GM21367 (cell line): Measurements from ENCODE around the gene CYBRD1.
"Not testable (repeated sequence)": the region's sequence is repeated elsewhere in the genome, so short reads cannot be mapped to it uniquely, and the experiment has no call there.

ENCODE experiments used
- ATAC-seq: cut with Tn5 transposase; IDR thresholded peaks from one replicate; pipeline ENCODE4 v1.9.1; 2021; ENCODE audit not compliant: unreplicated experiment

CYBRD1 gene

DNA sequence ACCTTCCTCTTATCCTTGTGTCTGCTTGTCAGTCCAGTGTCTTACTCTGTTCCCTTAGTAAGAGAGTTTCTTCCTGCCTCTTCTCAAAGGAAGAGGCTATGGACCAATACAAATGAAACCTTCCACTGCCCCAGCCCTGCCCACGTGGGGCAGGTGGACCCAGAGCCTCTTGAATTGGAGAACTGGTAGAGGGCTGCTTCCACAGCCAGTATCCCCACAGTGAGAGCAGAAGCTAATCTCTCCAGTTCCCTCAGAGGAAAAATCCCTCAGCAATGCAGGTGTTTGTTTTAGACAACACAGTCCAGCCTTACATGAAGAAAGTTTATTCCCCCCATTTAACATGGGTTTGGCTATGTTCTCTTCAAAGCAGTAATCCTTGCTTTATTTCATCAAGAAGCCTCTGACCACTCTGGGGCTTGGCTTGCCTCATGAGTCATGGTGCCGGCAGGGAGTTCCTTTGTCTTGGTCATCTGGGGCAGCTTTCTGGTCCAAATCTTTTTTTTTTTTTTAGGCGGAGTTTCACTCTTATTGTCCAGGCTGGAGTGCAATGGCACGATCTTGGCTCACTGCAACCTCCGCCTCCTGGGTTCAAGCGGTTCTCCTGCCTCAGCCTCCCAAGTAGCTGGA lies 6.5 kb upstream of the CYBRD1 start:
- no peak for ATAC-seq

DNA sequence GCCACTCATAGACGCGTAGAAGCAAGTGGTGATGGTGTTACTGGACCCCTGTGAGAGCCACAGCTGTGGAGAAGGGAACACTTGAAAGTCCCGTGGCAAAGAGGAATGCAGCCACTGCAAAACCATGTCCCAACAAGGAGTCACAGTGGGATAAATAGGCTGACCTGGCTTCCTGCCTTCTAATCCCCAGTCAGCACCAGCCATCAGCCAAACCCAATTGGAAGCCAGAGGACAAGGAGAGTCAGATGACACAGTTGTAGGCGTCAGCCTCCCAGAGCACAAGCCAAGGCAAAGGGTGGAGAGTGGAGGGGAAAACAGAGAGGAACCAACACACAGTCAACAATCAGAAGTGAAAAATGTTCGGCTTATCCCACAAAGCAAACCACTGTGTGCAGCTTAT lies 5.5 kb upstream of the CYBRD1 start:
- no peak for ATAC-seq

DNA sequence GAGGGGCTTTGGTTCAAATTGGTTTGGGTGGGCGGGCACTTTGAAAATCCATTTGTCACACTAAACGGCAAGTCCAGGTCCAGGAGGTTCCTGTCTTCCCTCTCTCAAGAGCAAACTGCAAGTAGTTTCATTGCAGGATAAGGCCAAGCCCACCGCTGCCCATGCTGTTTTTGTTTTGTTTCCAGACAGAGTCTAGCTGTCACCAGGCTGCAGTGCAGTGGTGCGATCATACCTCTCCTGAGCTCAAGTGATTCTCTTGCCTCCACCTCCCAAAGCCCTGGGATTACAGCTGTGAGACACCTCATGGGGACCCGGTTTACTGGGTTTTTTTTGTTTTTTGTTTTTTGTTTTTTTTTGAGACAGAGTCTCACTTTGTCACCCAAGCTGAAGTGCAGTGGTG lies 1.8 kb upstream of the CYBRD1 start:
- no peak for ATAC-seq

DNA sequence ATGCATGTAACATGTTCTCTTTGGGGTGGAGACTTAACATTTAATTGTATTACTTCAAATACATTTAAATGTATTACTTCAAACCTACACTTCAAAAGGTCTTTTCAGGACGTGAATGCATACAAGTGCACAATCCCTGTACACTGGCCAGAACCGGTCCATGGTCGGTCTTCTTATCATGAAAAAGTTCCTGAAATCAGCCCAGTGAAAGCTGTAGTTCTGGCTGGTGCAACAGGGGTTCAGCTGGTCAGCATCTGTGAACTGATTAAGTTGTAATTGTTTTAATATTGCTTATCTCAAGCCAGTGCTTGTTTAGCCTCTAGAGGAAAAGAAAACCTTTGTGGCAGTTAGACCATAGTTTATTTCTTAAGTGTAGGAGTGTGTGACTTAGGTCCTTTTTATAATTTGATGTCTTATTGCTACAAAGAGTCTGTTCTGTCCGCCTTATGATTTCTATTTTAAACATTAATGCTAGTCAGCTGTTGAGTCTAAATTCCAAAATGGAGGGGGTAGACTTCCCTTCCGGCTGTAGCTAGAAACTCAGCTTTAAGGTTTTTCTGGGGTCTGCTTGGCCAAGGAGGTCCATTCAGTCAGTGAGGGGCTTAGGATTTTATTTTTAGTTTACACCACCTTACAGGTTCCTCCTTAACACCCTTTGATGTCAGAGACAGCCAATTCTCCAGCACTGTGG lies 768 bp upstream of the CYBRD1 start:
- no peak for ATAC-seq

DNA sequence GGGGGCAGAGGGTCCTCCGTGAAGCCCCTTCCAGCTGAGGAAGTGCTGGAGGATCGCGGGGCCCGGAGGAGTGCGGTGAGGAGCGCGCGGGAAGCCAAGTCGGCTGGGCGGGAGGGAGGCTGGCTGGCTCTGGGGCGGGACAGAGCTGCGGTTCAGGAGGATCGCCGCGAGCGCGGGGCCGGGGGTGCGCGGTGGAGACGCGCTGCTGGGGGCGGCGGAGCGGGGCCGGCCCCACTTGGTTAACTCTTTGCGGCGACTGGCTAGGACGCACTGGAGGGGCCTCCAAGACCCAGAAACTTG lies 464 bp downstream of the CYBRD1 start:
- peak; percentile 13 for ATAC-seq

DNA sequence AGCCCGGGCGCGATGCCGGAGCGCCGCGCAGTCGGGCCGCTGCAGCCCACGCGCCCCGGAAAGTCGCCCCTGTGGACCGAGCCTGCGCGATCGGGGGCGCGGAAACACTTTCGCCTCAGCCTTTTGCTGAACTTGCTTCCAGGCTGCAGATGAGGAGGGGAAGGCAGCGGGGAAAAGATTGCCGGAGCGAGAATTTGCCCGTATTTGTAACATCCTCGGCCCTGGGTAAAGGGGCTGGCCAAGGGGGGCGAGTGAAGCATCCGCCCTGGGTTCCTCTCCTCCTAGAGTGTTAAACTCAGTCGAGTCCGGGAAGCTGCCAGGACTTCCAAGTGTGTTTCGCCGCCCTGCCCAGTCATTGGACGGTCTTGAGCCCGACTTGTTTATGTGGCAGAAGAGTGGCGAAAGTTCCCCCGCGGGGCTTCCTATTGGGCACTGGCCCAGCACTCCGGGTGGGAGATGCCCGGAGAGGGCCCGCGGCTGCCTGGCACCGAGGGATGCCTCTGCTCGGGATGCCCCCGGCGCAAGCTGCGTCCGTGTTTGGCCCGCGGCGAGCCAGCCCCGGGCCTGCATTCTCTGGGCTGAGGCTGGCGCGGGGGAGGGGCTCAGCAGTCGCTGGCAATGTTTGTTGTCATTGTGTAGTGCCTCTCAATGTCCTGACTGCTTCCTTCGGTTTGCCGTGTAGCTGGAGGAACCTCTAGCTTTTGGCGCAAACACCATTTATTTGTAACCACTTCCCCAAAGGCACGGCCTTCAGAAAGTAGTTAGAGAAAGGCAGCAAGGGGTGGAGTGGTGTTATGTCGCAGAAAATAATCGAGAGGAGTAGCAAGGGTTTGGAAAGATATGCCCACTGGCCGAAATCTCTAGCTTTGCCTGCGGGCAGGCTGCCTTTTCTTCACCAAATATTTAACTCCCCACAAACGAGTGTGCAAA lies 1.1 kb downstream of the CYBRD1 start:
- ATAC-seq, result peak; percentile 26

DNA sequence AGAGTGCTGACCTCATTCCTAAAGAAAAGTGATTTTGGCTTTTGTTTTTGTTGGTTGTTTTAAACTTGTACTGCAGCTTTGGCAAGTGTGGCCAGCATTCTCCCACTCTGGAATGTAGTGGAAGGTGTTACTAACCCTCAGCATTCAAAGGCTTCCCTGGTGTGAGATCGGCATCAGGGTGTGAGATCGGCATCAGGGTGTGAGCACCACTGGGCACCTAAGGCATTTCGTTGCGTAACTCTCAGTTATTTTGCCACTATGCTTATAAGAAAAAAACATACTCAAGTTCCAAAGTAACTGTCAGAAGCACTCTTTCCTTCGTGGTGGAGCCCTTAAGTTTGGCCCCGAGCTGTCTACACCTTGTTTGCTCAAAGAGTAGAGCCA lies 1.7 kb downstream of the CYBRD1 start:
- no peak for ATAC-seq

DNA sequence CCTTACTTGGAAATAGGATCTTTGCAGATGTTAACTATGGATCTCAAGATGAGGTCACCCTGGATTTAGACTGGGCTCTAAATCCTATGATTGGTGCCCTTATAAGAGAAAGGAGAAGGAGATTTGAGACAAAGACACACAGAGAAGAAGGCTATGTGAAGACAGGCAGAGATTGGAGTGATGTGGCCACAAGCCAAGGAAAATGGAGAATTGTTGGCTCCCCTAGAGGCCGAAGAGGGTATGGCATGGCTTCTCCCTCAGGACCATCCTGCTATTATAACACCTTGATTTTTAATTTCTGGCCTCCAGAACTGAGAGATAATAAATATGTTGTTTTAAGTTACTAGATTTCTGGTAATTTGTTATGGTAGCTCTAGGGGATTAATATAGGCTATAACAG lies 7.6 kb downstream of the CYBRD1 start:
- ATAC-seq, result no peak

DNA sequence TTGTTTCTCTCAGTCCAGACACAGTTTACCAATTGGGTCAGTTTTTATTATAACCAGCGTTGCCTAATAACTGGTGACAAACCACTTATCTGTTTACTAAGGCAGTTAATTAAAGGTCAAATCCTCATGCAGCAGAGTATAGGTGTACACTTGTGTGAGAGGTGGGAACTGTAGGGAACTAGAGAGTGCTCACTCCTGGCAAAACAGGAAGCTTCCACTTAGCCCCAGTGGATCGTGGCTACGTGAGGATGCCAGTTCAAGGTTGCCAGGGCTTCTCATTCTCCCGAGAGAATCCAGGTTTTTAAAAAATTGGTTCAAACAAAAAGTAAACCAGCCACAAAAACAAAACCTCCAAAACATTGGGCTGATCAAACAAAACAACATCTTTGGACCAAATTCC lies 8.1 kb downstream of the CYBRD1 start:
- no peak for ATAC-seq

DNA sequence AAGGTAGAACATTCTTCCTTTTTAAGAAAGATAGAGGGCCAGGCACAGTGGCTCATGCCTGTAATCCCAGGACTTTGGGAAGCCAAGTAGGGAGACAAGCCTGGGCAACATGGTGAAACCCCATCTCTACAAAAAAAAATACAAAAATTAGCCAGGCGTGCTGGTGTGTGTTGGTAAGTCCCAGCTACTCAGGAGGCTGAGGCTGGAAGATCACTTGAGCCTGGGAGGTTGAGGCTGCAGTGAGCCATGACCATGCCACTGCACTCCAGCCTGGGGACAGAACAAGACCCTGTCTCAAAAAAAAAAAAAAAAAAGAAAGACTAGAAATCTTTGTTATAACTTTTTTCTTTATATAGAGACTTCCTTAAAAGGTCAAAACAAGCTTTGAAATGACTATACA lies 8.6 kb downstream of the CYBRD1 start:
- ATAC-seq, result not testable (repeated sequence)

DNA sequence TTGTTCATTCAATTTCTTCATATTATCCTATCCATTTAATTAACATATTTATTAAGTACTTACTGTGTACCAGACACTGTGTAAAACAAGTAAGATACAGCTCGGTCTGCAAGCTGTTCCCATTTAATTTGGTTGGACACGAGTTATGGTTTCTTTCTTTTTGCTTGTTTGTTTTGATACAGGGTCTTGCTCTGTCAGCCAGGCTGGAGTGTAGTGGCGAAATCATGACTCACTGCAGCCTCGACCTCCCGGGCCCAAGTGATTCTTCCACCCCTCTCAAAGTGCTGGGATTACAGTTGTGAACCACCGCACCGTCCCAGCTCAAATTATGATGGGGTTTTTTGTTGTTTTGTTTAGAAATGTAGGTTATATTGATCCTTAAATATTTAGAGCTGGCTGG lies 9.0 kb downstream of the CYBRD1 start:
- no peak for ATAC-seq

DNA sequence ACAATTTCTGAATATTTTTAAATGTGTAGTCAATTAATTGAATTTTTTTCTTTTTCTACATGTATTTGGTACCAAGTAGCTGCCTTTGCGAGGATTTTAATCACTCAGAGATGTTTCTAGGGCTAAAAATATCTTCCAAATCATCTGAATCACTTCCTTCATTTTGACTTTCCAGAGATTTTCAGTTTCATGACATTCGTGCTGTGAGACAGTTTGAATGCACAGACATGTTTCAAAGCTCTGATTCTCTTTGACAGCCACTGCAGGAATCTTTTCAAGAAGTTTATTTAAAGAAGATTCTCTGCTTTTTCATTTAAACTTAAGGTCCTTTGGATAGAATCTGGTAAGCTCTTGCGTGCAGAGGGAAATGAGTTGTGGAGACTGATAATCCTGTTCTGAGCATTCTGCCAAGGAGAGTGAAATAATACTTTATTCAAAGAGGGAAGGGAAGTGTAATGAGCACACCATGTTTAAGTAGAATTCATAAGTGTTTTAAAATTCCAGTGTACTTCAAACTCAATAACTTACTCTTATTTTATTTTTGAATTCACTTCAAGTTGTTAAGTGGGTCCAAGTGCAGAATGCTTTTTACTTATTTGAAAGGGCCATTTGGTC lies 9.7 kb downstream of the CYBRD1 start:
- ATAC-seq, result no peak

DNA sequence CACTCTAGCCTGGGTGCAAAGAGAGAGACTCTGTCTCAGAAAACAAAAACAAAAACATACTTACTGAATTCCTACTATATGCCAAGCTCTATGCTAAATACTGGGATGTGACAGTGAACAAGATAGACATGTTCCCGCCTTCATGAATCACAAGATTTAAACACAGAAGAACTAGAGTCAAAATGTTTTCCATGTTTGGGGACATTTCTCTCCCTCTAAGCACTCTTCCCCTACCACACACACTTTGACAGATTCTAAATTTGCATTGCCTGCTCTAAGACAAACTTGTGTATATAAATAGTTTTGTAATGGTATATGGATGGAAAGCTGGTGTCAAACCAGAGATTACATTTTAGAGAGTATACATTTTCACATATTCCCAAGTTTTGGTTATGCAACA lies 11.1 kb downstream of the CYBRD1 start:
- ATAC-seq, result no peak

DNA sequence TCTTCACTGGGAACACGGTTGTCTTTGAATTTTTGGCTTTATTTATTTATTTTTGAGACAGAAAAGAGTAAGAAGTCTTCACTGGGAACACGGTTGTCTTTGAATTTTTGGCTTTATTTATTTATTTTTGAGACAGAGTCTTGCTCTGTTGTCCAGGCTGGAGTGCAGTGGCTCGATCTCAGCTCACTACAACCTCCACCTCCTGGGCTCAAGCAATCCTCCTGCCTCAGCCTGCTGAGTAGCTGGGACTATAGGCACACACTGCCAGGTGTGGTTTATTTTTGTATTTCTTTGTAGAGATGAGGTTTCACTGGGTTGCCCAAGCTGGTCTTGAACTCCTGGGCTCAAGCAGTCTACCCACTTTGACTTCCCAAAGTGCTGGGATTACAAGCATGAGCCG lies 13.3 kb downstream of the CYBRD1 start:
- not testable (repeated sequence) for ATAC-seq

DNA sequence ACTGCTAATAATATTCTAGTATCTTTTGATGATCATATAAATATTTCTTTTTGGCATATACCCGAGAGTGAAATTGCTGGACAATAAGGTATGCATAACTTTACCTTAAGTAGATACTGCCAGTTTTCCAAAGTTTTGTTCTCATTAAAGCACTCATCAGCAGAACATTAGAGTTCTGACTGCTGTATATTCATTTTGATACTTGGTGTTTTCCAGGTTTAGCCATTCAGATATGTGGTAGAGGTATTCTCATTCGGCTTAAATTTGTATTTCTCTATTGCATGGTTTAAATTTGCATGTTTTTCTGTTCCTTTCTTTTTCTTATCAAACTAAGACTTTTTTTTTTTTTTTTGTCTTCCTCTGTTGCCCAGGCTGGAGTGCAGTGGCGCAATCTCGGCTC lies 18.2 kb downstream of the CYBRD1 start:
- ATAC-seq, result no peak

DNA sequence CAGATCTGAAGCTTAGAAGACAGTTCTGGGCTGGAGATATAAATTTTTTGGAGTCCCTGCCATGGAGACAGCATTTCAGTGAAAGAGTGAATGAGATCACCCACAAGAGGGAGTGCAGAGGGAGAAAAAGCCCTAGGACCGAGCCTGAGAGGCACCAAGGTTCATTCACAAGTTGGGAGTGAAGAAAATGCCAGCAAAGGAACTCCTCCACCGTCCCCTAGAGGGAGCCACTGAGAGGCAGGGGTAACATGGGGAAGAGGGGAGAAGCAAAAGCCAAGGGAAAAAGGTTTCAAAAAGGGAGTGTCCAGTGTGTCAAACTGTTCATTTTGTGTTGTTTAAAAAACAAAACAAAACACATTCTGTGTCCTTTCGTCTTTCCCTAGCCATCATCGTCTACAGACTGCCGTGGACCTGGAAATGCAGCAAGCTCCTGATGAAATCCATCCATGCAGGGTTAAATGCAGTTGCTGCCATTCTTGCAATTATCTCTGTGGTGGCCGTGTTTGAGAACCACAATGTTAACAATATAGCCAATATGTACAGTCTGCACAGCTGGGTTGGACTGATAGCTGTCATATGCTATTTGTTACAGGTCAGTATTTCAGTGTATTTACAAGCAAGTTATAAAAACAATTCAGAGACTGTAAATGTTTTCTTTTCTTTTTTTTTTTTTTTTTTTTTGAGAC lies 19.1 kb downstream of the CYBRD1 start:
- ATAC-seq, result no peak

DNA sequence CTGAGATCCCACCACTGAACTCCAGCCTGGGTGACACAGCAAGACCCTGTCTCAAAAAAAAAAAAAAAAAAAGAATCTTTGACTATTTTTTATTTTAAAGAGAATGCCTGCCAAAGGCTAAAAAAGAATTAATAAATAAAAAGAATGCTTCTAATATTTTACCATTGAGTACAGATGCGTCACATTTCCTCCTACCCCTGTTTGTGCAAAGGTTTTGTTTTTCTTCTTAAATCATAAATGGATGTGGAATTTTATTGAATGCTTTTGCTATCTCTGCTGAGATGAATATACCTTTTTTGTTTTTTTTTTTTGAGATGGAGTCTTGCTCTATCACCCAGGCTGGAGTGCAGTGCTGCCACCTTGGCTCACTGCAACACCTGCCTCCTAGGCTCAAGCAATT lies 22.8 kb downstream of the CYBRD1 start:
- no peak for ATAC-seq

DNA sequence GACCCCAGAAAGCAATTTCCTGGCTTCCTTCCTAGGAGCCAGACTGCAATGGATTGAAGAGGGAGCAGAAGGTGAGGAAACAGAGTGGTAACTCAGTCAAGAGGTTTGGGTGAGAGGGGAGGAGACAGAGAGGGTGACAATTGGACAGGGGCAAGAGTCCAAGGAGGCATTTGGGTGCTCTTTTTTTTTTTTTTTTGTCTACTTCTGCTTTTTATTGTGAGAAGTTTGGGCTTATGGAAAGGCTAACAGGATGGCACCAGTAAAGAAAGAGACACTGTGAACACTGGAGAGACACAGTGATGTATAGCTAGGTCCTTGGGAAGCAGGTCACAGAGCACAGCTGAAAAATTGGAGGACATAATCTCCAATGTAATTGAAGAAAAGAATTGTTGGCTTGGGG lies 25.0 kb downstream of the CYBRD1 start:
- no peak for ATAC-seq

DNA sequence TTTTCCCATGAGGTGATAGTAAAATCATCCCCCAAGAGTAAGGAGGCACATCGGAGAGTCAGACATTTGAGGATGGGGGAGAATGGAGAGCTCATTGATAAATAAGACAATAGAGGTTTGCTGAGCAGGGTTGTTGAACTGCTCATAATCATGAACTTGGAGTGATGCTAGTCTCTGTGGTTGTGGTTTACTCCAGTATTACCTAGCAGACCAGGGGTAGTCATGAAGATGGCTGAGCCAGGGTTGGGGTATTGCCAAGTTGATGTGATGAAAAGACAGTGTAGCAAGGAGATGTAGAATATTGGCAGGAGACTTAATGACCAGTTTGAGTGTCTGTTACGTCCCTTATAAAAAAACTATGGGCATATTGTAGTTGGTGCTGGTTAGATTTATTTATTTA lies 25.4 kb downstream of the CYBRD1 start:
- no peak for ATAC-seq

DNA sequence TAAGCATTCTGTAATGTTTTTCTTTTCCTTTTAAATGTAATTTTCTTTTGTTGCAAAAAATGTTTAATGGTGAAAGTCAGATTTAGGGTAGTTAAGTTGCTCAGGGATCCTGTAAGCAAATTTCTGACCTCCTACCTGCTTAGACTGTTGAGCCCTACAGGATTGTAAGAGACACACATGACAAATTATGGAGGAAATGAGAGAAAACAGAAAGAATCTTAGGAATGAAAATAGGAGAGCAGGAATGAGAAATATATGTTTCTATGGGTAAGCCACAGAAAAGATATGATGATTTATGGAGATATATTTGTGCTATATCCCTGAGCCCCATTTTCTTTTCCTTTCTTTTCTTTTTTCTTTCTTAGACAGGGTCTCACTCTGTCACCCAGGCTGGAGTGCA lies 28.3 kb downstream of the CYBRD1 start:
- no peak for ATAC-seq

DNA sequence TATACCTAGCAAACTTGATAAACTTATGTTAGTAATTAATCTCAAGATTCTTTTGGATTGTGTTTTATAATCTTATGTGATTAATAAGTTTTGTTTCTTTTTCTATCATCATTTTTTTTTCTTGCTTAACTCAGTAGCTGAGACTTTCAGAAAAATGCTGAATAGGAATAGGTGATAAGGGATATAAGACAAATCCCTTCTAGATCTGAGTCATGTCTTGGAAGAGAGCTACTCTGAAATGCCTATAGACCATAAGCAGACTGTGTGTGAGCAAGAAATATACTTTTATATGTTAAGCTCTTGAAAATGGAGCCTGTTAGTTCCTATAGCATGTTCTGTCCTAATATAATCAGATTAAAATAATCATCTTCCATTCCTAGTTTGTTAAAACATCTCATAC lies 29.6 kb downstream of the CYBRD1 start:
- ATAC-seq, result no peak
